HG02798 (cell line): ENCODE measurements around the gene NAPB.

Experiments used
- ATAC-seq: cut with Tn5 transposase; IDR thresholded peaks from one replicate; pipeline ENCODE4 v1.9.1; 2021; ENCODE audit warnings: mild to moderate bottlenecking; ENCODE audit not compliant: unreplicated experiment, poor library complexity

Gene NAPB

DNA sequence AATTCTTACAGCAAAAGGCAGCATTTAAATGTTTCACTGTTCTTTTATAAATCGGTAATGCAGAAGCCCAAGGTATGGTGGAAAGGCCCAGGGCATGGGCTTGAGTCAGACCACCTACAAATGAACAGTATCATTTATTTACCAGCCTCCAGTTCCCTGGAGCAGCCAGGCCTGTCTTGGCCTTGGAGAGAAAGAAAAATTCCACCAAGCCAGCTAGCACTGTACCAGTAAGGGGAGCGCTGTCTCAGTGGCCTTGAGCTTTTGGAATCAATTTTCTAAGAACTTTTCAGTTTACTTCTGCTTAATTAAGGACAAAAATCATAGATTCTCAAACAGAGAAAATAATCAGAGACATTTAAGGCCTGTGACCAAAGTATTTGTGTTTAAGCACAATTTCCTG, 12.3 kb downstream of the NAPB start:
- ATAC-seq = no peak

DNA sequence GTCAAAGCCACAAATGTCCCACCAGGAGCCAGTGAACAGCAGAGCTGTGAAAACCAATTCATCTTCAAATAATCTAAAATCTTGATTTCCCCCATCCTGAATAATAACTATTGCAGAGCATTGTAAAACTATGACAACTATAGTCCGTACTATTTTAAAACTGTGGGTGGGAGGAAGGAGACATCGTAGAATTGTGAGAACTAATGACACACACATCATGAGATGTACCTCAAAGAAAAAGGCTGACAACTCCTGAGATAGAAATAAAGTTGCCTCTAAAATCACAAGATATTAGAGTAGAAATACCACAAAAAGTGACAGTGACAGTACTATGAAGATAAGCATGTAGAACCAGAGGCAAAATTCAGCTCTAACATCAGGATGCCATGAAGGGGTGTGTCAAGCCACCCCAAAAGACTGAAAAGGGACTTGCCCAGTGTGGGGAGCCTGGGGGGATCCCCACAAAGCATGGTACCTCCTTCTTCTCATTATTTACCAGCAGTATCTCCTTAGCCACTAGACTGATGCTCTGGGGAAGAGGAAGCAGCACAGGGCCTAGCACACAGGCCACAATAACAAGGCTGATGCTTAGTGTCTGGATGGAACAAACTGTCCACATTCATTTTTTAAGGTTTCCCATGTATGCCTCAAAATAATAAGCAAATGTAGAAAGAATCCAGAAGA, 13.4 kb downstream of the NAPB start:
- peak; percentile 88 for ATAC-seq

DNA sequence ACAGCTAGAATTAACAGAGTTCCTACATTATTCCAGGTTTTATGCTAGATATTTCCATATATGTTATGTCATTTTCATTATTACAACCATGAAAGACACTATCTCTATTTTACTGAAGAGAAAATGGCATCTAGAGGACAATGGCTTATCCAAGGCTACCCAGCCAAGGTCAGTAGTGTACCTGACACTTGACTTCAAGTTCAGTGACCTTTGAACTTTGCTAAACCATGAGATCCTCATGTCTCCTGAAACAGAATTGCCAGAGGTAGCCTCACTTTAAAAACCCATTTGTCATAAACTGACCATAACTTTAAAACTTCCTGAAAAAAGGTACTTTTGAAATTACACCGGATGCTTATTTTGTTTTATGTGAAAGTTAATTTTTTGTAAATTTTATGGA, 14.4 kb downstream of the NAPB start:
- no peak for ATAC-seq

DNA sequence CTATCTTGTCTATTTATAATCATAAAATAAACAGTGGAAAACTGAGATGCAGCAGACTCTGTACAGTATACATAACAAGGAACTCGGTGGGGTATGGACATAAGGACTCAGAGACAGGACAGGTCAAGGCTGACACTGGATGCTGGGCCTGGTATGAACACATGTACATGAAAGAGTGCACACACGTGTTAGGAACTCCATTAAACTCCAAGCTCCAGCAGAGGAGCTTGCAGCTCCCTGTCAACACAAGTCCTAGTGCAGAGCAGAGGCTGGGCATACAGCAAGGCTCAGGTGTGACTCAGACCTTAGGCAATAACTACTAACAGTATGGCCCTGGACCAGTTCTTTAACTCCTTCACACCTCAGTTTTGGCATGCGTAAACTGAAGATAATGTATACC, 17.1 kb downstream of the NAPB start:
- no peak for ATAC-seq

DNA sequence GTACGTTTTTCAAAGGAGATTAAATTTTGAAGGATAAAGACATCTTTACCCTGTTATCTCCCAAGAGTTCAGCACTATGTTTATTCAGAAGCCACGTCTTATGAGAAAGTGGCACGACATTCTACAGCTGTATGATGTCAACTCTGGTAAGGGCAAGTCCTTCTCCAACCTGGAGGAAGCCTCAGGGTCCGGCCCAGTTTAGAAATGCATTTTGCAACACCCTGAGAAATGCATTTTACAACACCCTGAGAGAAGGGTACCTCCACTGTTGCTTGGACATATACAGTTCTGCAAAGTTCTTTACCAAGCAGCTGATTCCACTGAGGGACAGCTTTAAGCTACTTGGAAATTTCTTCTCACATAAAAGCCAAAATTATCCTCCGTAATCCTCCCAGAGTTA, 17.5 kb downstream of the NAPB start:
- ATAC-seq = no peak

DNA sequence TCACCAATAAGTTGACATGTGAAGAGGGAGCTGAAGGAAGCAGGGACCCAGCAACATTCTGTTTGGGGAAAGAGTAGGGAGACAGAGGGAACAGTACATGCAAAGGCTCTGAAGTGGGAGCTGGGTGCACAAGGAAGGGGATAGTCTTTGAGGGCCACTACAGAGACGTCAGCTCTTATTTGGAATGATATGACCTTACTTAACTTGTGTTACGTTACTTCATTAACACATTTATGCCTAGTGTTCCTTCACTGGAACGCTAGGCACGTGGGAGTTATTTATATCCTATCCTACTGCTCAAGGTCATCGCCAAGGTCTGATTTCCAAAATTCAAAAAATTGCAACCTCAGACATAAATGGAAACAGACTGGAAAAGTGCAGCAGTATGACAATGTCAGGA, 20.2 kb downstream of the NAPB start:
- no peak for ATAC-seq

DNA sequence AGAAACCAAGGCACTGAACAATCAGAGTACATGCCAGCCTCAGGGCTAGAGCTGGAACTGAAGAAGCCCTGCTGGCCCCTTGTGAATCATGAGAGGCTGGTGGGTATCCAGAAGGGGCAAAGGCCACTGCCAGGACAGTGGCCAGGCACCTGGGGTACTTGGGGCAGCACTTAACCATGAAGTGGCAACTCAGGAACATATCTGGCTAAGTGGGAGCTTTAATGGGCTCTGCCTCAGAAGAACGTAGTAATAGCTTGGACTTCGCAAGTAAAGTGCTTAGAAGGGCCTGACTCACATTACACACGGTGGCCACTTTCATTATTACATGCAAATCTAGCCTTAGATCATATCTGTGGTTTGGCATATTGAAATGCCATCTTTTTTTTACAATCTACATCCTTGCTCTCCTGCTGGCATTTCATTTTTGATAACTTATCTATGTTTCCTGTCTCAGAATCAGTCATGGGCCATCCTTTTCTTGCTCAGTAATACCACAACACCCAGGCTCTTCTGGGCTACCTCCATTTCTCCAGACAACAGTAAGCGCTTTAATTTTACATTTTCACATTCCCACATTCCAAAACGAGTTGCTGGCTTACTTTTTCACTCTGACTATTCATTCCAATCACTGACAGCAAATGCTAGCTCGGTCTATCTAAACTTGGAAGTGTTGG, 21.6 kb downstream of the NAPB start:
- ATAC-seq = no peak

DNA sequence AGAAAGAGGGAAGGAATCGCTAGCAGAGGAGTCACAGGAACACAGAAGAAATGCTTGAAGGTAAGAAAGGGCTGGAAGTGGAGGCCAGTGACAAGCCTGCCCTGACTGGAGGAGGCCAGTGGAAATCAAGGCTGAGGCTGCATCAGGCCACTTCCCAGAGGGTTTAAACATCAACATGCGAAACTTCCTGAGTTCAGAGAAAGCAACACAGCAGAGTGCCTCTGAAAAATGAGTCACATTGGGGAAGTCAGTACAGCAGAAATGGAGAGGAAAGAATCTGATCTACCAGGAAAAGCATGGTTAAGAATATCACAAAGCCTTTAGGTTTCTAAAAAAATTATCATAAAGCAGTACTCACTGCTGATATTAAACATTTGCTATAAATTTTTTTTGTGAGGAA, 23.3 kb downstream of the NAPB start:
- no peak for ATAC-seq

DNA sequence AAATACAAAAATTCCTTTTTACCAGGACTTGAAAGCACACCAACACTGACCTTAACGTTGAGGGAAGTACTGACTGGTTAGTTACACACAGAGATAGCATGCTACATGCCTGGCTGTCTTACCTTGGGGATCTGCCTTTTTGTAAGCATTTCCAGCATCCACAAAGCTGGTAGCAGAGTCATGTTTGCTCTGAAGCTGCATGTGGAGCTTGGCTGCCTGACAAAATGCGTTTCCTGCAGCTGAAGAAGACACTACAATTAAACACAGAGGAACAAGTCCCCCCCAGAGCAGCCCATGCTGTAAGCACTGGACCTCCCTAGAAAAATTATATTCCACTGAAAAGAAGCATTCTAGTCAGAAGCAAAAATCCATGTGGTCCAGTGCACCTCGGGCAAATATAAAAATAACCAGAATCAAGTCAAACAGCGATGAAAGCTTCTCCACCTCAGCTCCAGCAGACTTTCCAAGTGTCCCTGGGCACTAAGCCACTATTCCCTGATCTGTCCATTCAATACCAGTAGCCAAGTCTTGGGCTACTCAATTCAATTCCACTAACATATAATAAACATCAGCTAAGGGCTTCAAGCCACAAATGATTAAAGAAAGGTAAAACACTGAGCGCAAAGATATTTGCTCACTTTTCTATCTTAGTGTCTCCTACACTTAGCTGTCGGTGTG, 24.2 kb downstream of the NAPB start:
- no peak for ATAC-seq

DNA sequence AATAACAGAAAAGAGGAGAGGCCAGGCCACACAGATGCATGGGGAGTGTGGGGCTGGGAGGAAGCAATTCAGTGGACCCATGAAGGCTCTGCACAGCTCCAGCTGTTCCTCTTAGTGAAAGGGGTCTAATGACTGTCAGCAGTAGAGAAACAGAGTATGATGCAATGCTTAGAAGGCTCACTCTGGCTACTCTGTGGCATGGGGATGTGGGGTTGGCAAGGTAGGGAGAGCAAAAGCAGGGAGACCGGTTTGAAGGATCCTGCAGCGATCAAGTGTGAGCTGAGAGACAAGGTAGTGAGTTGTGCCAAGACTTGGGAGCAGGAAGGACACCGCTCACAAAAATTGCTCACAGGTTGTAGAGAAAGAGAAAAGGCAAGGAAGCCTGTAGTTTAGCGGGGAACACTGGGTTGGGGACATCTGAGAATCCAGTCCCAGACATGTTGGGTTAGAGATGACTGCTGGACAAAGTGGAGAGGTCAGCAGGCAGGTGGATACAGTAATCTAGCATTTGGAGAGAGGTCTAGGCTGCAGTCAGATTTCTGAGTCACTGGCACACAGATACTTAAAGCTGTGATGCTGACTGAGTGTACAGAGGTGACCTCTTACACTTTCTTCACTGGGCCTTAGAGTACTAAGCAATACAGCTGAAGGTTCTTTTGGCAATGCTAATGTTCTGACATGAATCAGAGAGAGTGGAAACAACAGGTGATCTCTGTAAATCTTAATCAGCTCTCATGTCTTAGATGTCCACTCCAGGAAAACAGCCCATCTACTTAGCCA, 27.1 kb downstream of the NAPB start:
- ATAC-seq = no peak

DNA sequence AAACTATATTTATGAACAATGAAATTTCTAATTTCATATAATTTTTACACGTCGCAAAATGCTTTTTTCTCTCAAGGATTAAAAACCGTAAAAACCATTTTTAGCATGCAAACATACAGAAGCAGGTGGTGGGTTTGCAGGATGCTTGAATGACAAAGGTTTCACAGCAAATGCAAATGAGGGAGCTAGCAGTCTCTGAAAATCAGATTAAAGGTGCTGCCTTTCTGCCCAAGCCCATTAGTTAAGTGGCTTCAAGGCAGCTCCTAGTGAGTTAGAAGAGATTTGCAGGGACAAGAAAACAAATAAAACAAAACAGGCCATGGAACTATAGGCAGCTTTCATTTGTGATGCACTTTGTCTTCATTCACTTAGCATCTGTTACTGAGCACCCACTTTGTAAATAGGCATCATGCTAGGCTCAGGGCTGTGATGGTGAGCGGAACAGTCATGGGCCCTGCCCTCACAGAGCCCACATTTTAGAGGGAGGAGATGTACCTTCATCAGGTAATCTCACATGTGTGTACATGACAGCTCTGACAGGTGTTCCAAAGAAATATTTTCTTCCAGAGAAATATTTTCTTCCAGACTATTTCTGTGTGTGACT, 29.5 kb downstream of the NAPB start:
- no peak for ATAC-seq

DNA sequence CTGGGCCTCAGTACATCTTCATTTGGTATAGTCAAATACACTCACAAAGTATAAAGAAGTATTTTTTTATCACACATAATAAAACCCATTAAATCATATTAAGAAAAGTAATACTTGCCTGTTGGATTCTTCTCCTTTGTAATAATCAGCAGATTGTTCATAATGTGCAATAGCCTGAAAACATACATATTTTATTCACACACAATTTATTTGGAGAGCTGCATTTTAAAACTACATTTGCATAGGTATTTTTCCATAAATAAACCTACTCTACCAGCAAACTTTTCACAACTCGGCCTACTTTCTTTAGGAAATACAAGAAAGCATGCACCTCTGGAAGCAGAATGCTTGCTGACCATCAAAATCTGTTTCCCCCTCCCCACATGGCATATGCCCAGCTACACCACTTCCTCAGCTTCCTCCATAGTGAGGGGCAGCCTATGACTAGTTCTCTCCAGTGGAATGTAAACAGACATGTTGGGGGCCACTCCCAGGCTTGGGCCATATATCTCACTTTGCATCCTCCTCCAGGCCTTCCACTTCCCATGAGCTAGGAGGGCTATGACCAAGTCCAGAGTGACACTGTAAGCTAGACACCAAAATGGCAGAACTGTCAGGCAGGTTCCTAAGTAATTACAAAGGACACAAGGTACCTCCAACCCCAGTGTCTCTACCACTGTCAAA, 31.1 kb downstream of the NAPB start:
- no peak for ATAC-seq

DNA sequence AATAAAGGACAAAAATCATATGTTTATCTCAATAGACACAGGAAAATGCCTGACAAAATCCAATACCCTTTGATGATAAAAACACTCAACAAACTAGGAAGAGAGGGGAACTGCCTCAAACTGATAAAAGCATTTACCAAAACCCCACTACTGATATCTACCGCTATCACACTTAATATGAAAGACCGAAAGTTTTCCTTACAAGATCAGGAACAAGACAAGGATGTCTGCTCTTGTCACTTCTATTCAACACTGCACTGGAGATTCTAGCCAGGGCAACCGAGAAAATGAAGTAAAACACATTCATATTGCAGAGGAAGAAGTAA, 34.2 kb downstream of the NAPB start:
- ATAC-seq = no peak

DNA sequence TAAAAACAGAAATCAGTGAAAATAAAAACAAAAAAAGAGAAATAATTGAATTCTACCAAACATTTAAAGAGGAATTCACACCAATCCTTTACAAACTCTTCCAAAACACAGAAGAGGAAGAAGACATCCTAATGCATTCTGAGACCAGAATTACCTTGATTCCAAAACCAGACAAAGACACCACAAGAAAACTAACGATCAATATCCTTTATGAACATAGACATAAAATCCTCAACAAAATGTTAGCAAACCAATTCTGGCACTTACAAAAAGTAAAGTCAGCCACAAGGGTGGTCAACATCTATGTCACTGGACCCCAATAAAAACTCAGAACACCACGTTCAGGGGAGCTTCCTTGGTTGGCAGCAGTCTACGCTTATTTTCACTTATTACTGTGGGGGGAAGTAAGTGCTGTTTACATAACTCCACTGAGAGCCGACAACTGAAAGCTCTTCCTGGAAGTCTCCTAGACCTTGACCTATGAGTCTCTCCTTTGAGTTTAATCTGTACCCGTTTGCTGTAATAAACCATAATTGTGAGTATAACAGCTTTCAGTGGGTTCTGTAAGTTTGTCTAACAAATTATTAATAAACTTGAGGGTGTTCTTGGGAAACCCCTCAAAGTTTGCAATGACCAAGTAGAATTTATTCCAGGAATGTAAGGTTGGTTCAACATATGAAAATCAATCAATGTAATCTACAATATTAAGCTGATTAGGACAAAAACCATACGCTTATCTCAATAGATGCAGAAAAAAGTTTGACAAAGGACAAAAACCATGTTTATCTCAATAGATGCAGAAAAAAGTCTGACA, 34.8 kb downstream of the NAPB start:
- no peak for ATAC-seq

DNA sequence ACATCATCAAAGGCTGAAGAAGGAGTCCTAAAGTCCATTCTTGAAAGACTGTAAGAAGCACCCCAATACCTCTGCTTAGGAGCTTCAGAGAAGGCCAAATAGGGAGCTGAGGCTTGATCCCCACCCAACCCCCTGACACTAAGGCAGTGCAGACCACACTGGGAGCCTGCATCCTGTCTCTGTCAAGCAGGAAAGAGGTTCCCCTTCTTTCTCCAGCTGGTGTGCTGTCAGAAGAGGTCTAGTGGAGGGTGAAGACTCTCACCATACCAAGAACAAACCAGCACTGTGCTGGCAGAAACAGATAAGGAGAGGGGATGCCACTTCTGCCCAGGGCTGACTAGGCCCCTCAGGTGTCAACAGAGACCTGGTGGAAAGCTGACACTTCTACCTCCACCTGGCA, 39.4 kb downstream of the NAPB start:
- no peak for ATAC-seq

DNA sequence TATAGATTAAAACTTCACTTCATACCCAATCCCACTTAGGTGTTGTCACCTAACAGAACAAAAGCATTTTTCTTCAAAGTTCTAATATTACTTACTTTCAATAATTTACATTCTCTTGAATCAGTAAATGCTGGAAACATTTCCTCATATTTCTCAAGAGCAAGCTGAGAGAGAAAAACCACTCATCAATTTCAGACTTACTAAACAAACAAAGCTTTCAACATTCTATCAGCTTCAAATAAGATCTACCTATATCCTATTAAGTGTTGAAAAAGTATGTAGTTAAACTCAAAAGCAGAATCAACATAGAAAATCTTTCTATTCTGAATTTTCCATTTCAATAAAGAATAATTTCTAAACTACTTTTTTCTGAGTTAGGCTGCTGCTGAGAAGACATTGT, 41.5 kb downstream of the NAPB start:
- no peak for ATAC-seq

DNA sequence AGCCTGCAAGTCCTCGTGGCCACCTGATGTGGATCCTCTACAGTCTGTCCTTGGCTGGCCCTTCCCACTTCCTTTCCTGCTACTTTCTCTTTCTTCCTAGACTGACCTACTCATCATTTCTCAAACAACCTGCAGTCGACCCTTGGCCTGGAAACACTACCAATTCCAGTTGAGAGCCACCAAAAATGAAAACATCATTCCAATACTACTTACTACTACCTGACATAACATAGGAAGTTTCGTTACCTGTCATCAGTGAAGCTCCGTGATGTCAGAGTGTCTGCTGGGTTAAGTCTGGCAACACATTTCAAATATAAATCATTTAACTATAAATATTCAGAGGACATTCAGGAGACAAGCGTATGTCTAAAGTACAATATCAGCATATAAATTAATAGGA, 45.5 kb downstream of the NAPB start:
- ATAC-seq = no peak

DNA sequence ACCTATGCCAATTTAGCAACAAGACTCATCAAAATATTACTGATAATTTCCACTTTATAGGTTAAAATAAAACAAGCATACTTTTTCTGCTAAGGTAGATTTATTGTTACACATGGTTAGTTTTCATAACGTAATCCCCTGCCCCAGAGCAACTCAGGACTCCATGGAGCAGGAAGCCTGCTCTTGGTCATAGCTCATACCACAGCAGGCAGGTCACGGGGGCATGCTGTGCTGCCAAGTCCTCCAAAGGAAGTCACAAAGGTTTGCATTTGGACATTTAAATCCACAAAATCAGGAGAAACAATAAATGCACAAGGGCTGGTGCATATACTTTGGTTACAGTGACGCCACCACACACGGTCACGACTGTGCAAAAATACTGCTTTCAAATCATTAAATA, 46.8 kb downstream of the NAPB start:
- ATAC-seq = no peak

DNA sequence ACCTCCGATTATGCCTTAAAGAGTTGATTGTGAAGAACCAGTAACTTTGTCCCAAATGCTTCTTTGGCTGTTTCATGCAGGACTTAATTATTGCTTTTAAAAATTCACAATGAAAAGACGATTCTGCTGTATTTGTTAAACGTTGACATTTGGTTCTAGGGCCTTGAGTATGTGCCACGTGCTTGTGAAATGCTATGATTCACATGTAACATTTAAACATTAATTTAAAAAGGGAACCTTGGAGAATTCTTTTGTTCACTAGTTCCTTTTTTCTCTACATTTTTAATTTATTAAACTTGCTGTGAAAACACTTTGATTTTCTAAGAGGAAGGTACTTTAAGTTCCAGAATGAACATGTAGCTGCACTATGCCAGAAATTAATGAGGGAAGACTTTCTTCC, 49.8 kb downstream of the NAPB start:
- ATAC-seq = no peak
